GM19468 (cell line): ENCODE results near the gene SLC12A1.
"Not testable (repeated sequence)": the region's sequence is repeated elsewhere in the genome, so short reads cannot be mapped to it uniquely, and the experiment has no call there.

ENCODE experiments used
- ATAC-seq: cut with Tn5 transposase; IDR thresholded peaks from one replicate; pipeline ENCODE4 v1.9.1; 2021; ENCODE audit warnings: mild to moderate bottlenecking, moderate library complexity, moderate number of reproducible peaks; ENCODE audit not compliant: unreplicated experiment; ENCODE audit errors: extremely low read depth

Gene SLC12A1

GRCh38 chr15:48300038-48300437 is 93.9 kb downstream of the SLC12A1 start:
- ATAC-seq = no peak

DNA sequence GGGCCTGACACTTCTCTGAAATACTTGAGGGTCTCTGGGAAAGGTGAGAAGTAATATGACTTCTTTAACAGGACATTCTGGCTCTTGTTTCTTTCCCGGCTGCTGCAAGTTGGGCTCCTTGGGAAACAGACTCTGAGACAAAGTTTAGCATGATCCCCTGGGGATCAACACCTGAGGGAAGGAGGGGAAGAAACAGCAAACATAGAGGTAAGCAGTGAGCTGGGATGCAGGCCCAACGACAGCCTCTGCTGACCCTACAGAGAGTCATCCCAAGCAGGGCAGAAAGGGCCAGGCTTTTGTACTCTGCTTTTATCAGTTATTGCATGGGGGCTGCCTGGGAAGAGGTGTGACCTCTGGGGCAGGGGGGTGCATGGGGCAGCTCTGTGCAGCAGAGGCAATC is 98.3 kb downstream of the SLC12A1 start:
- ATAC-seq = no peak

- no peak for ATAC-seq
These were observed 100.5 kb downstream of the SLC12A1 start for GRCh38 chr15:48306639-48307038.

GRCh38 chr15:48307586-48307985 is 101.5 kb downstream of the SLC12A1 start:
- ATAC-seq = no peak

- no peak for ATAC-seq
These were observed 103.6 kb downstream of the SLC12A1 start for GRCh38 chr15:48309740-48310139.

GRCh38 chr15:48313216-48313615 is 107.1 kb downstream of the SLC12A1 start:
- no peak for ATAC-seq

DNA sequence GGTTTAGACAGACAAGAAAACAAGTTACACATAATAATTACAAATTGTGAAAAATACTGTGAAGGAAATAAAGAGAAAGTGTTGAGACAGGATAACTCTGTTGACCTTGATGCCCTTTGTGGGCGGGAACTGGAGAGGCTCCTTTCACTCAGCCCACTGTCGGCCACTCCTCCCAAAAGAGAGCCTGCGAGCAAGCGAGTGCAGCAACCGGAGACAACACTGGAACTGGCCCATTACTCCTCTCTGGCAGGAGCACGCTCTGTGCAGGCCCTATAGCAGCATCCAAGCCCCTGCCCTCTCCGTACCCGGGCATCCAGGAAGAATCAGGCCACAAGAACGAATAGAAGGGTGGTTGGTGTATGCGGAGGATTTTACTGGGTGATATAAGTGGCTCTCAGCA is 108.9 kb downstream of the SLC12A1 start:
- ATAC-seq = no peak

- no peak for ATAC-seq
These were observed 111.1 kb downstream of the SLC12A1 start for GRCh38 chr15:48317221-48317620.

- ATAC-seq = no peak
These were observed 112.0 kb downstream of the SLC12A1 start for GRCh38 chr15:48318131-48318530.

DNA sequence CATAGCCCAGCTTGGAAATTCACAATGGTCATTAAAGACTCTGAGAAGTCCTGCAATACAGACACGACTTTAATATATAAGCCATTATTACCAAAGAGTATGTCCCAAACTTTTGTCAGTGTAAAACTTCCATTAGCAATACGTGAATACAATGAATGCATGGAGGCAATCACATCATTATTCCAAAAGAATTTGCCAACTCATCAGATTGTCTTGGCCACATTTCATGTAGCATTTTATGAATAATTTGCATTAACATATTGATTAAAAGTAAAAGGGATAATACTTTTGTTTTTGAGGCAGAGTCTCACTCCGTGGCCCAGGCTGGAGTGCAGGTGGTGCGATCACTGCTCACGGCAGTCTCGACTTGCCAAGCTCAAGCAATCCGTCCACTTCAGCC is 117.2 kb downstream of the SLC12A1 start:
- no peak for ATAC-seq

DNA sequence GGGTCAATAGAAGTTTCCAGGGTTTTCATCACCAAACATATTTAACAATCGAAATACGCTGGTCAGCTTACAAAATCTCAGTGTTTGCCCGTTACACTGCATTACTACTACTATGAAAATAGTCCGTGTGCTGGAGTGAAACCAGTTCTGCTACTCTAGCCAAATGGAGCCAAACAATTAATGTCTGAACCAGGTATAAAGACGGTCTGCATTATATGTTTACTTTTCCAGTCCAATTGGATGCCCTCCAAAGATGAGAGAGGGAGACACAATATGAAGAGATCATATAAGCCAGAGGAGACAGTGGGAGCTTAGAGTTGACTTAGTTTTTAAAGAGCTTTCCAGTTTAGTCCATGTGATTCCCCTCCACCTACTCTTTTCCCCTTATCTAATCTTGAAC is 118.8 kb downstream of the SLC12A1 start:
- ATAC-seq = no peak

- ATAC-seq = no peak
These were observed 119.3 kb downstream of the SLC12A1 start for GRCh38 chr15:48325400-48325799.

DNA sequence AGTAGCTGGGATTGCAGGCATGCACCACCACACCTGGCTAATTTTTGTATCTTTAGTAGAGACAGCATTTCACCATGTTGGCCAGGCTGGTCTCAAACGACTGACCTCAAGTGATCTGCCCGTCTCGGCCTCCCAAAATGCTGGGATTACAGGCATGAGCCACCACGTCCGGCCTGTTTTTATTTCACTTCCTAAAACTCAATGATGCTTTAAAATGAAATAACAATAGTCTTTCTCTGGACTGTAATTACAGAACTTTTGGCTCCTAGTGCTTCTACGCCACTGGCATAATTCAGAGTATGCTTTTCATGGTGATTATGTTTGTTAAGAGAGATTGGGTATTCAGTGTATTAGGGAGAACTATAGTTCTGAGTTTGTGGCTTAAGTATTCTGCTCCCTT is 120.1 kb downstream of the SLC12A1 start:
- not testable (repeated sequence) for ATAC-seq

- no peak for ATAC-seq
These were observed 124.1 kb downstream of the SLC12A1 start for GRCh38 chr15:48330105-48330785.

- ATAC-seq = peak; percentile 65
These were observed 125.0 kb downstream of the SLC12A1 start, which contains the start of gene DUT for GRCh38 chr15:48330855-48331795. Gene DUT, plus strand, starts transcription at chr15:48331429. Its CDS starts 87 bp downstream, at chr15:48331516.

- ATAC-seq = peak; percentile 21
These were observed 125.9 kb downstream of the SLC12A1 start for GRCh38 chr15:48331796-48332641.

GRCh38 chr15:48332642-48333034 is 126.5 kb downstream of the SLC12A1 start:
- ATAC-seq = no peak

- no peak for ATAC-seq
These were observed 127.4 kb downstream of the SLC12A1 start for GRCh38 chr15:48333540-48333939.

DNA sequence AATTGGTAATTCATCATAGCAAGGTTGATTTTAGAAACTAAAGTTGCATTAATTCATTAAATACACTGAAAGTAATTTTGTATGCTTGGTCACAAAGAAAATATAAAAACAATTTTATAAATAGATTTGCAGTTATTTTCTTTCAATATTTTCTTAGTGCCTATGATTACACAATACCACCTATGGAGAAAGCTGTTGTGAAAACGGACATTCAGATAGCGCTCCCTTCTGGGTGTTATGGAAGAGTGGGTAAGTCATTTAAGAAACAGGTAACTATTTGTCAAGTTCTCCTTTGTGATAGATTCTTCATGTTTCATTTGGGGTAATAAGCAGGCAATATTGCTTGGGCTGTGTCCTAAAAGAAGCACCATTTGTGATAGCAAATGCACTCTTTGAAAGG is 128.2 kb downstream of the SLC12A1 start:
- ATAC-seq = no peak

DNA sequence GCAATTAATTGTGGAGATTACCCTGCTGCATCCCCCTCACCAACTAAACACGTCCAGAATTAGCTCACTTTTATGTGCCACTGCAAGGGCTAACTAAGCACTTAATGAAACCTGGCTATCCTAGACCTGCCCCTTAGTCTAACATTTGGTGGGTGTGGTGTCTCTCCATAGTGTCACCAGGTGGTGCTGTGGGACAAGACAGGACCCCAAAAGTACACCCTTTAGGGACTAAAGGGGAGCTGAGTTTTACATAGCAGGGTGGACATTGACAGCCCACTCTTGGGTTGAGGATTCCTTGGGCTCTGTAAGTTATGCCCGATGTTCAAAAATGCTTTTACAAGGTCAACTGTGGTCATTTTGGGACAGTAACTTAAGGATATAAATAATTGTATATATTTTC is 130.8 kb downstream of the SLC12A1 start:
- no peak for ATAC-seq
